ENCODE data around the gene TP53AIP1. TPM values are rescaled to one million over a fixed set of nuclear protein-coding genes. Genes with fewer than 3 reads are reported as not detected.

TP53AIP1 gene
- total and polyA plus RNA-seq, 9 of the 15 experiments (the other 6 are each of a cell fraction or from before 2014, with no cell fraction given) = not detected

- TF ChIP-seq AFF1 (IDR thresholded peaks at IDR 0.05; ENCODE audit: low read depth in 1 of 2, partially characterized antibody in 2 of 2) (no peak), ZNF75A (CRISPR knock-in tag; IDR thresholded peaks at IDR 0.05) (no peak), SREBF2 (CRISPR knock-in tag; IDR thresholded peaks at IDR 0.05) (no peak)
These were observed 831 bp upstream of the TP53AIP1 start (continued) for GRCh38 chr11:128943428-128943976.

GRCh38 chr11:128942272-128942612, 429 bp downstream of the TP53AIP1 start:
- WGBS (ENCODE audit: insufficient coverage, low coverage, missing lambda C conversion rate) = 1% methylated on average over 13 of the region's 13 CpGs
- FAIRE-seq (no peak), DNase-seq (ENCODE audit: extremely low read depth in 1 of 4, low spot score in 3 of 4) (no peak), ATAC-seq (no peak)
- no TSS peak for BruUV-seq (replicated peaks)
- no peak overlapping the region for H2AFZ ChIP-seq (ENCODE audit: low read depth, low read length)
- no peaks in the 10 kb centered on the region for H3K79me2 ChIP-seq (ENCODE audit: control insufficient read depth, insufficient read depth, low read length)
- H3K4me1 ChIP-seq (replicated peaks in 1 of 2; ENCODE audit: control insufficient read depth in 2 of 2, insufficient read depth in 2 of 2, low read length in 2 of 2) = no peaks in the 10 kb centered on the region
- no peak overlapping the region for H3K4me2 ChIP-seq (ENCODE audit: insufficient read depth, low read length)
- H3K9me3 ChIP-seq (replicated peaks; ENCODE audit: control insufficient read depth, insufficient read depth, low read depth, low read length) = no peaks in the 10 kb centered on the region
- no peak overlapping the region for H3K27ac ChIP-seq (ENCODE audit: extremely low read depth, low read depth, low read length)
- H3K9ac ChIP-seq (ENCODE audit: insufficient read depth in 1 of 2, low read depth in 2 of 2, low read length in 2 of 2) = no peak overlapping the region
- peaks cover 4 to 48% of the 10 kb centered on the region in 2 experiments; a peak in 3 of 5 replicates for H3K27me3 ChIP-seq (ENCODE audit: control insufficient read depth in 2 of 2, insufficient read depth in 2 of 2, low read length in 2 of 2)
- H3K9me1 ChIP-seq (ENCODE audit: control insufficient read depth, insufficient read depth, low read length) = no peaks in the 10 kb centered on the region
- H3K4me3 ChIP-seq = no peak overlapping the region
- intact Hi-C loops (cut with micrococcal nuclease) = no loop called here
- H3K36me3 ChIP-seq (ENCODE audit: control insufficient read depth, insufficient read depth, low read length) = no peaks in the 10 kb centered on the region
- TF ChIP-seq NRF1 (conservative IDR thresholded peaks at IDR 0.05 in 1 of 2, IDR thresholded peaks at IDR 0.05 in 1 of 2) = peak; percentile 17 to 32; a peak in 3 of 4 replicates
- no peak for TF ChIP-seq POLR3A (IDR thresholded peaks at IDR 0.05; ENCODE audit: borderline replicate concordance, extremely low read depth, insufficient read depth, insufficient read length)
- in situ Hi-C loops (cut with MboI) = no loop called here
- POLR2A ChIA-PET = no interaction called here
- no peaks in the 10 kb centered on the region for H4K20me1 ChIP-seq (replicated peaks; ENCODE audit: control insufficient read depth, insufficient read depth, low read length)
- CTCF ChIA-PET (ENCODE audit: low intra/inter-chr PET ratio) = no interaction called here

All from K562 (cell line).